Activated T-helper 1 cell treated with anti-CD3 and anti-CD28 coated beads, Interleukin-2, amount 50 U/mL, for 16 hours (primary cell): Measurements from ENCODE around the gene ADCY4.
"Not testable (repeated sequence)": the region's sequence is repeated elsewhere in the genome, so short reads cannot be mapped to it uniquely, and the experiment has no call there.

Source experiments
- DNase-seq, 2 donors: peaks; one replicate each; pipeline ENCODE4 v3.0.0-alpha.2; 2020; ENCODE audit warnings: low read depth in 1 of 2, low spot score in 1 of 2

The ADCY4 gene

GRCh38 chr14:24334431-24335291 is at the start of gene ADCY4:
TSS of gene ADCY4 (minus strand) at chr14:24335071. CDS start at chr14:24334652, 419 bp downstream.
- DNase-seq = no peak

- DNase-seq = no peak
These were observed 49.3 kb upstream of the ADCY4 start for GRCh38 chr14:24384169-24384568.

GRCh38 chr14:24382064-24382371 is 47.1 kb upstream of the ADCY4 start:
- no peak for DNase-seq

GRCh38 chr14:24381363-24382063 is 46.6 kb upstream of the ADCY4 start:
- no peak for DNase-seq

GRCh38 chr14:24379907-24380730 is 45.2 kb upstream of the ADCY4 start:
- DNase-seq = no peak

GRCh38 chr14:24378981-24379906 is 44.4 kb upstream of the ADCY4 start:
- DNase-seq = no peak

GRCh38 chr14:24378327-24378726 is 43.5 kb upstream of the ADCY4 start:
- no peak for DNase-seq

- DNase-seq = no peak
These were observed 42.8 kb upstream of the ADCY4 start for GRCh38 chr14:24377657-24378056.

GRCh38 chr14:24377126-24377525 is 42.3 kb upstream of the ADCY4 start:
- DNase-seq = no peak

- no peak for DNase-seq
These were observed 41.7 kb upstream of the ADCY4 start for GRCh38 chr14:24376448-24377070.

GRCh38 chr14:24372701-24373416 is 38.0 kb upstream of the ADCY4 start:
- no peak for DNase-seq

- not testable (repeated sequence) for DNase-seq
These were observed 36.7 kb upstream of the ADCY4 start for GRCh38 chr14:24371605-24372004.

- DNase-seq = no peak
These were observed 35.9 kb upstream of the ADCY4 start for GRCh38 chr14:24370748-24371147.

- no peak for DNase-seq
These were observed 35.2 kb upstream of the ADCY4 start for GRCh38 chr14:24369907-24370687.

- no peak for DNase-seq
These were observed 34.6 kb upstream of the ADCY4 start for GRCh38 chr14:24369463-24369862.

- no peak for DNase-seq
These were observed 33.8 kb upstream of the ADCY4 start for GRCh38 chr14:24368562-24369252.

- no peak for DNase-seq
These were observed 33.3 kb upstream of the ADCY4 start for GRCh38 chr14:24368212-24368561.

- DNase-seq = no peak
These were observed 32.8 kb upstream of the ADCY4 start, which contains the start of gene NFATC4 for GRCh38 chr14:24367514-24368211. TSS of gene NFATC4 (plus strand) at chr14:24368184. CDS start at chr14:24368341, 157 bp downstream.
